ENCODE data around the gene ICE2.

- TF ChIP-seq CTCF (IDR thresholded peaks at IDR 0.05; ENCODE audit: control extremely low read depth in 1 of 3, insufficient read depth in 1 of 3, low read depth in 1 of 3, low read length in 3 of 3): no peak
- no peak for TF ChIP-seq EP300 (IDR thresholded peaks at IDR 0.05; ENCODE audit: borderline replicate concordance in 1 of 2, low read depth in 2 of 2, low read length in 2 of 2)
- no peak for TF ChIP-seq RAD21 (IDR thresholded peaks at IDR 0.05 in 1 of 2, conservative IDR thresholded peaks at IDR 0.05 in 1 of 2; ENCODE audit: low read depth in 2 of 2, low read length in 2 of 2)
- TF ChIP-seq, protein P1, sequence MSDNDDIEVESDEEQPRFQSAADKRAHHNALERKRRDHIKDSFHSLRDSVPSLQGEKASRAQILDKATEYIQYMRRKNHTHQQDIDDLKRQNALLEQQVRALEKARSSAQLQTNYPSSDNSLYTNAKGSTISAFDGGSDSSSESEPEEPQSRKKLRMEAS (IDR thresholded peaks at IDR 0.05): no peak
- TF ChIP-seq CHD2 (IDR thresholded peaks at IDR 0.05; ENCODE audit: low read length): no peak
- TF ChIP-seq POLR2A (IDR thresholded peaks at IDR 0.05; ENCODE audit: control extremely low read depth in 1 of 2, low read depth in 2 of 2, low read length in 2 of 2): no peak
- no peak for TF ChIP-seq TEAD4 (IDR thresholded peaks at IDR 0.05; ENCODE audit: low read depth, low read length)
- TF ChIP-seq TAF1 (IDR thresholded peaks at IDR 0.05; ENCODE audit: low read depth, low read length): no peak
Measured at GRCh38 chr15:60389261-60390077, 89.5 kb downstream of the ICE2 start.

All from H1 (cell line).